ENCODE results near the gene RNU6-7. TPM values are rescaled to one million over a fixed set of nuclear protein-coding genes. Genes with fewer than 3 reads are reported as not detected.

RNU6-7 gene
- total RNA-seq, 1 donor: not detected

GRCh38 chr14:32209471-32209870 lies 7.6 kb downstream of the RNU6-7 start:
- H3K27ac ChIP-seq (ENCODE audit: low read depth, low read length): no peak overlapping the region
- no peak for DNase-seq (ENCODE audit: insufficient read length, low spot score, missing footprints)
- no peaks in the 10 kb centered on the region for H3K9me3 ChIP-seq (ENCODE audit: low read depth, low read length)
- H4K20me1 ChIP-seq (ENCODE audit: insufficient read depth, low read length): no peaks in the 10 kb centered on the region
- no peak overlapping the region for H3K4me3 ChIP-seq (ENCODE audit: insufficient read depth, low read length)
- no peak overlapping the region for H2AFZ ChIP-seq (ENCODE audit: low read length)
- H3K27me3 ChIP-seq (ENCODE audit: insufficient read depth, low read length): peaks cover 13% of the 10 kb centered on the region
- H3K4me1 ChIP-seq (ENCODE audit: insufficient read depth, low read length): no peaks in the 10 kb centered on the region
- TF ChIP-seq, protein P1, sequence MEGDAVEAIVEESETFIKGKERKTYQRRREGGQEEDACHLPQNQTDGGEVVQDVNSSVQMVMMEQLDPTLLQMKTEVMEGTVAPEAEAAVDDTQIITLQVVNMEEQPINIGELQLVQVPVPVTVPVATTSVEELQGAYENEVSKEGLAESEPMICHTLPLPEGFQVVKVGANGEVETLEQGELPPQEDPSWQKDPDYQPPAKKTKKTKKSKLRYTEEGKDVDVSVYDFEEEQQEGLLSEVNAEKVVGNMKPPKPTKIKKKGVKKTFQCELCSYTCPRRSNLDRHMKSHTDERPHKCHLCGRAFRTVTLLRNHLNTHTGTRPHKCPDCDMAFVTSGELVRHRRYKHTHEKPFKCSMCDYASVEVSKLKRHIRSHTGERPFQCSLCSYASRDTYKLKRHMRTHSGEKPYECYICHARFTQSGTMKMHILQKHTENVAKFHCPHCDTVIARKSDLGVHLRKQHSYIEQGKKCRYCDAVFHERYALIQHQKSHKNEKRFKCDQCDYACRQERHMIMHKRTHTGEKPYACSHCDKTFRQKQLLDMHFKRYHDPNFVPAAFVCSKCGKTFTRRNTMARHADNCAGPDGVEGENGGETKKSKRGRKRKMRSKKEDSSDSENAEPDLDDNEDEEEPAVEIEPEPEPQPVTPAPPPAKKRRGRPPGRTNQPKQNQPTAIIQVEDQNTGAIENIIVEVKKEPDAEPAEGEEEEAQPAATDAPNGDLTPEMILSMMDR (IDR thresholded peaks at IDR 0.05; ENCODE audit: extremely low read depth, low read depth, low read length): no peak
- no peaks in the 10 kb centered on the region for H3K79me2 ChIP-seq (ENCODE audit: insufficient read depth, low read length)
- H3K36me3 ChIP-seq (ENCODE audit: insufficient read depth, low read length): no peaks in the 10 kb centered on the region
- no peak overlapping the region for H3K4me2 ChIP-seq (ENCODE audit: insufficient read depth, low read length)

DNA sequence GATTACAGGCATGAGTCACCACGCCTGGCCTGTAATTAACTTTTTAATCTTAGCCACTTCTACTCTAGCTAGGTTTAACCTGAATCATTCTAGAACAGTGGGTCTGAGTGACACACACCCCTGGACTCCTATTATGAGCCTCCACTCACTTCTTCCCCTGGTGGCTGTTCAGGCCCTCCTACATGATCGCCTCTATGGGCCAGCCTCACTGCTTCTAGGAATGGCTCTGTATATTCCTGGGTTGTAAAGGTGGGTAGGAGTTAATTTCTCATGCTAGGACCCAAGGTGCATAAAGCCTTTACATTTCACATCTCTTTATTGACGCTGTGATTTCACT lies 9.2 kb downstream of the RNU6-7 start:
- Histone ChIP-seq H3K4me2 (ENCODE audit: insufficient read depth, low read length) (no peak overlapping the region), H3K36me3 (ENCODE audit: insufficient read depth, low read length) (no peaks in the 10 kb centered on the region), H2AFZ (ENCODE audit: low read length) (no peak overlapping the region), H3K9me3 (ENCODE audit: low read depth, low read length) (no peaks in the 10 kb centered on the region), H3K79me2 (ENCODE audit: insufficient read depth, low read length) (no peaks in the 10 kb centered on the region), H4K20me1 (ENCODE audit: insufficient read depth, low read length) (no peaks in the 10 kb centered on the region), H3K4me3 (ENCODE audit: insufficient read depth, low read length) (no peak overlapping the region), H3K4me1 (ENCODE audit: insufficient read depth, low read length) (no peaks in the 10 kb centered on the region), H3K27ac (ENCODE audit: low read depth, low read length) (no peak overlapping the region), H3K27me3 (ENCODE audit: insufficient read depth, low read length) (peaks cover 10% of the 10 kb centered on the region)
- TF ChIP-seq, protein P1 (IDR thresholded peaks at IDR 0.05; ENCODE audit: extremely low read depth, low read depth, low read length): no peak
- DNase-seq (ENCODE audit: insufficient read length, low spot score, missing footprints): no peak

DNA sequence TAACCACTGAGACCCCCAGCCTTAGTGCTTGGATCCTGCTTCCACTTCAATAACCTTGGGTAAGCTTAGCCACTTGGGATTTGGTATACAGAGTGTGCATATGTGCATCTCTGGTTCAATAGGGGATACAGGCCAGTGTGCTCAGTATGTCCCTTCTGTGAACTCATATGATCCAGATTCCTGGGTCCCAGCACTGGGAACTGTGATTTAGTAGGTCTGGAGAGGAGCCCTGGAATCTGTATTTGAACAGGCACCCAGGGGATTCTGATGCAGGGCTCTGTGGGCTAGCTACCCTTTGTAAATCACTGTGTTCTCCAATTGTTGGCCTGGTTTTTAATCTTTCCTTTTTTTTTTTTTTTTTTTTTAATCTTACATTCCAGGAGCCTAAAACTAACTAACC lies 11.0 kb downstream of the RNU6-7 start:
- no peak overlapping the region for H3K4me2 ChIP-seq (ENCODE audit: insufficient read depth, low read length)
- TF ChIP-seq, protein P1 (IDR thresholded peaks at IDR 0.05; ENCODE audit: extremely low read depth, low read depth, low read length): no peak
- no peak for DNase-seq (ENCODE audit: insufficient read length, low spot score, missing footprints)
- H3K4me1 ChIP-seq (ENCODE audit: insufficient read depth, low read length): no peaks in the 10 kb centered on the region
- H3K9me3 ChIP-seq (ENCODE audit: low read depth, low read length): no peaks in the 10 kb centered on the region
- H3K36me3 ChIP-seq (ENCODE audit: insufficient read depth, low read length): no peaks in the 10 kb centered on the region
- no peaks in the 10 kb centered on the region for H4K20me1 ChIP-seq (ENCODE audit: insufficient read depth, low read length)
- no peaks in the 10 kb centered on the region for H3K79me2 ChIP-seq (ENCODE audit: insufficient read depth, low read length)
- H3K27ac ChIP-seq (ENCODE audit: low read depth, low read length): no peak overlapping the region
- no peak overlapping the region for H3K4me3 ChIP-seq (ENCODE audit: insufficient read depth, low read length)
- no peak overlapping the region for H2AFZ ChIP-seq (ENCODE audit: low read length)
- H3K27me3 ChIP-seq (ENCODE audit: insufficient read depth, low read length): no peaks in the 10 kb centered on the region

GRCh38 chr14:32217301-32217700 lies 15.5 kb downstream of the RNU6-7 start:
- H3K9me3 ChIP-seq (ENCODE audit: low read depth, low read length): no peaks in the 10 kb centered on the region
- H3K79me2 ChIP-seq (ENCODE audit: insufficient read depth, low read length): no peaks in the 10 kb centered on the region
- H4K20me1 ChIP-seq (ENCODE audit: insufficient read depth, low read length): no peaks in the 10 kb centered on the region
- no peak overlapping the region for H3K4me3 ChIP-seq (ENCODE audit: insufficient read depth, low read length)
- H3K27me3 ChIP-seq (ENCODE audit: insufficient read depth, low read length): no peaks in the 10 kb centered on the region
- no peak for DNase-seq (ENCODE audit: insufficient read length, low spot score, missing footprints)
- H2AFZ ChIP-seq (ENCODE audit: low read length): no peak overlapping the region
- H3K4me1 ChIP-seq (ENCODE audit: insufficient read depth, low read length): no peaks in the 10 kb centered on the region
- no peak overlapping the region for H3K27ac ChIP-seq (ENCODE audit: low read depth, low read length)
- H3K4me2 ChIP-seq (ENCODE audit: insufficient read depth, low read length): no peak overlapping the region
- TF ChIP-seq, protein P1 (IDR thresholded peaks at IDR 0.05; ENCODE audit: extremely low read depth, low read depth, low read length): no peak
- H3K36me3 ChIP-seq (ENCODE audit: insufficient read depth, low read length): no peaks in the 10 kb centered on the region
